Right lobe of liver (tissue), 6 donors: Measurements from ENCODE around the gene B4GALT5. TPM values are rescaled to one million over a fixed set of nuclear protein-coding genes. Genes with fewer than 3 reads are reported as not detected.
"Not testable (repeated sequence)": the region's sequence is repeated elsewhere in the genome, so short reads cannot be mapped to it uniquely, and the experiment has no call there.

Source experiments
- ATAC-seq, 4 donors: fragments of 200-7000 bp; cut with Tn5 transposase; one replicate each; pipeline ENCODE4 v1.9.1; 2020; ENCODE audit warnings: mild to moderate bottlenecking in 4 of 4, moderate library complexity in 4 of 4
- DNase-seq, 3 donors: peaks; one replicate each; pipeline ENCODE4 v3.0.0-alpha.2; 2020
- H3K27ac ChIP-seq, 3 donors: fragments of 200-600 bp; one replicate each; pipeline ENCODE4 v1.8.0; 2022
- H3K27me3 ChIP-seq, 2 donors: fragments of 200-600 bp; one replicate each; pipeline ENCODE4 v1.8.0; 2022
- H3K36me3 ChIP-seq, 4 donors: fragments of 200-600 bp; sonication (generic) in 1 of 4; one replicate each; pipeline versions ENCODE4 v1.5.1 to v1.8.0; 2017 to 2022; ENCODE audit warnings: control low read depth in 1 of 4
- H3K4me1 ChIP-seq, 4 donors: fragments of 200-600 bp; sonication (generic) in 1 of 4; one replicate each; pipeline versions ENCODE4 v1.5.1 to v1.8.0; 2017 to 2022; ENCODE audit warnings: control low read depth in 1 of 4
- H3K4me3 ChIP-seq, 3 donors: fragments of 200-600 bp; one replicate each; pipeline ENCODE4 v1.8.0; 2022
- H3K9me3 ChIP-seq, 4 donors: fragments of 200-600 bp; sonication (generic) in 1 of 4; one replicate each; pipeline versions ENCODE4 v1.5.1 to v1.8.0; 2017 to 2022; ENCODE audit warnings: control low read depth in 1 of 4
- POLR2A ChIP-seq: fragments of 450-650 bp; IDR thresholded peaks from one replicate; pipeline ENCODE4 v1.6.1; 2017; ENCODE audit warnings: antibody characterized with exemption, mild to moderate bottlenecking
- WGBS: methylation state at CpG from one replicate; pipeline ENCODE4 v1.1.6; 2018; ENCODE audit warnings: low coverage, low lambda C conversion rate; ENCODE audit not compliant: insufficient coverage; ENCODE audit errors: missing lambda C conversion rate; 5-methylcytosine and 5-hydroxymethylcytosine counted together
- intact Hi-C, 2 donors: fragments of 100-400 bp; cut with DNase I; formaldehyde crosslinking; loops; one replicate each; pipeline versions ENCODE4 v1.11.2 to v1.14.1; 2022
- total RNA-seq, 6 experiments: library from RNA; depleted of rRNA in 2 of 6; stranded (reverse); fragments of >200 nt in 2 of 6; fragmentation: NEBNext Ultra II Directional in 3 of 6; extraction: Animal tissue kit (Norgen Biotek cat#: 25700) in 3 of 6; gene quantifications; one replicate each; pipeline versions ENCODE4 v1.1.0 to v1.2.4, GENCODE V29; 2016 to 2023
- TF ChIP-seq, protein P1 (sequence below), 4 donors: fragments of 200-600 bp in 3 of 4; fragments of 450-650 bp in 1 of 4; IDR thresholded peaks; one replicate each; pipeline versions ENCODE4 v1.5.1 to v1.8.0; 2016 to 2022; ENCODE audit warnings: antibody characterized with exemption in 4 of 4, mild to moderate bottlenecking in 2 of 4
- donor health status: DM: no; HTN: yes; CAD: no.
- donor health status: DM: no; HTN: no; CAD: no.
- donor health status: DM: no; HTN: no; CAD: no.
- donor health status: DM: no; HTN: yes; CAD: no.
- donor health status: DM: no; HTN: yes; CAD: no.

Gene B4GALT5
- total RNA-seq, 6 experiments from 2014 or later = 9.5 to 32.6 (median 15.5) TPM

DNA sequence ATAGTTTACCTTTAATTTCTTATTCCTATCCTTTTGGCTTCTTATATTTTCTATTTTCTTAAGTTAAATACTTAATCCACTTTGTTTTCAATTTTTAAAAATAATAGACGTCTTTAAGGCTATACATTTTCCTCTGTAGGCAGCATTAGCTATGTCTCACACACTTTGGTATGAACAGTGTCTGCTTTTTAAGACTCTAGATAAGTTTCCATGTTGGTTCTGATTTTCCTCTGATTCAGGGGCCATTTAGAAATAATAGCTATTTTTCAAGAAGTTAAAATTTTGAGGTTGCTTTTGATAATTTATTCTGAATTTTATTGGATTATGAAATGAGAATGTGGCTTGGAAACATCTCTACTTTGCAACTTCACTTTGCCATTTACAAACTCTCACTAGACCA is 91.4 kb downstream of the B4GALT5 start:
- H3K27ac ChIP-seq = no peak overlapping the region
- 75% methylated on average over 1 of the region's 1 CpG for WGBS
- H3K36me3 ChIP-seq = no peaks in the 10 kb centered on the region
- no peaks in the 10 kb centered on the region for H3K9me3 ChIP-seq
- H3K4me3 ChIP-seq = no peak overlapping the region
- intact Hi-C loops = no loop called here
- H3K4me1 ChIP-seq = peaks cover 0 to 13% (median 0%) of the 10 kb centered on the region in 4 donors
- H3K27me3 ChIP-seq = no peaks in the 10 kb centered on the region
- TF ChIP-seq POLR2A = no peak
- TF ChIP-seq, protein P1, sequence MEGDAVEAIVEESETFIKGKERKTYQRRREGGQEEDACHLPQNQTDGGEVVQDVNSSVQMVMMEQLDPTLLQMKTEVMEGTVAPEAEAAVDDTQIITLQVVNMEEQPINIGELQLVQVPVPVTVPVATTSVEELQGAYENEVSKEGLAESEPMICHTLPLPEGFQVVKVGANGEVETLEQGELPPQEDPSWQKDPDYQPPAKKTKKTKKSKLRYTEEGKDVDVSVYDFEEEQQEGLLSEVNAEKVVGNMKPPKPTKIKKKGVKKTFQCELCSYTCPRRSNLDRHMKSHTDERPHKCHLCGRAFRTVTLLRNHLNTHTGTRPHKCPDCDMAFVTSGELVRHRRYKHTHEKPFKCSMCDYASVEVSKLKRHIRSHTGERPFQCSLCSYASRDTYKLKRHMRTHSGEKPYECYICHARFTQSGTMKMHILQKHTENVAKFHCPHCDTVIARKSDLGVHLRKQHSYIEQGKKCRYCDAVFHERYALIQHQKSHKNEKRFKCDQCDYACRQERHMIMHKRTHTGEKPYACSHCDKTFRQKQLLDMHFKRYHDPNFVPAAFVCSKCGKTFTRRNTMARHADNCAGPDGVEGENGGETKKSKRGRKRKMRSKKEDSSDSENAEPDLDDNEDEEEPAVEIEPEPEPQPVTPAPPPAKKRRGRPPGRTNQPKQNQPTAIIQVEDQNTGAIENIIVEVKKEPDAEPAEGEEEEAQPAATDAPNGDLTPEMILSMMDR (IDR thresholded peaks at IDR 0.05) = no peak
- DNase-seq = no peak
- ATAC-seq = no peak

DNA sequence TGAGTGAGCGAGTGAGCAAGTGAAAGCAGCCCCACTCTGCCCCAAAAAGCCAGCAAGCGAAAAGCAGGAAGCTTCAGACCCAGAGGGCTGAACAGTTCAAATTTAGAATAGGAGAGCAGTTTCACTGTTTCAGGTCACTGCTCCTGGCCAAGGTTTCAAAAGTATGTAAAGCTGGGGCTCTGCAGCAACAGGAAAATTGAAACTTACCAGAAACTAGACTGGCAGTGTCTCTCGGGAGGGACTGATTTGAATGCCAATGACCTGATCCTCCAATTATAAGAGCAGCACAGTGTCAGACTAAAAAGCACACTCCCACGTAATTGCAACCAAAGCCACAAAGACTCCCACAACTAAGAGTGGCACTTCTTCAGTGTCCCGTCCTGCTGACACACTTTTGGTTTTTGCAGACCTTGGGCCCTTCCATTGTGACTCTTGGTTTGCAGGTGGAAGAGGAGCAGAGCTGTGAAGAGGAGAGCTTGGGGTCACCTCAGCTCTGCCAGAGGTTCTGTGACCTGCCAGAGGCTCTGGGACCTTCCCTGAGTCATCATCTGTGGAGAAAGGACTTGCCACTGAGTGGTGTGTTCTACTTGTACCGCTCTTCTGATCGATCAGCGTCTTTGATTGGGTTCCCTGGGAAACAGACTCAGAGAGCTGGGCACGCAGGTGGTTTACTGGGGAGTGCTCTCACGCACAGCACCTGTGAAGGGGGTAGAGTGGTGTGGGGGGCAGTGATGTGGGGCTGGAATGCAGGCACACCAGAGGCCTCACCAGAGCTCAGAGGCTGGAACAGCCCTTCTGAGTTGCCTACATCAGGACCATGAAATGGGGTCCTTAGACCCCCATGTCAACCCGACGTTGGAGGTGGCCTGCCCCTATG is 93.1 kb downstream of the B4GALT5 start:
- no peak for TF ChIP-seq POLR2A
- TF ChIP-seq, protein P1 (IDR thresholded peaks at IDR 0.05) = no peak
- intact Hi-C loops = no loop called here
- no peak overlapping the region for H3K4me3 ChIP-seq
- no peak overlapping the region for H3K27ac ChIP-seq
- ATAC-seq (no peak), DNase-seq (no peak)
- WGBS = 55% methylated on average over 2 of the region's 12 CpGs
- no peaks in the 10 kb centered on the region for H3K36me3 ChIP-seq
- H3K4me1 ChIP-seq = peaks cover 0 to 15% (median 4%) of the 10 kb centered on the region in 4 donors
- H3K9me3 ChIP-seq = no peaks in the 10 kb centered on the region
- no peaks in the 10 kb centered on the region for H3K27me3 ChIP-seq

DNA sequence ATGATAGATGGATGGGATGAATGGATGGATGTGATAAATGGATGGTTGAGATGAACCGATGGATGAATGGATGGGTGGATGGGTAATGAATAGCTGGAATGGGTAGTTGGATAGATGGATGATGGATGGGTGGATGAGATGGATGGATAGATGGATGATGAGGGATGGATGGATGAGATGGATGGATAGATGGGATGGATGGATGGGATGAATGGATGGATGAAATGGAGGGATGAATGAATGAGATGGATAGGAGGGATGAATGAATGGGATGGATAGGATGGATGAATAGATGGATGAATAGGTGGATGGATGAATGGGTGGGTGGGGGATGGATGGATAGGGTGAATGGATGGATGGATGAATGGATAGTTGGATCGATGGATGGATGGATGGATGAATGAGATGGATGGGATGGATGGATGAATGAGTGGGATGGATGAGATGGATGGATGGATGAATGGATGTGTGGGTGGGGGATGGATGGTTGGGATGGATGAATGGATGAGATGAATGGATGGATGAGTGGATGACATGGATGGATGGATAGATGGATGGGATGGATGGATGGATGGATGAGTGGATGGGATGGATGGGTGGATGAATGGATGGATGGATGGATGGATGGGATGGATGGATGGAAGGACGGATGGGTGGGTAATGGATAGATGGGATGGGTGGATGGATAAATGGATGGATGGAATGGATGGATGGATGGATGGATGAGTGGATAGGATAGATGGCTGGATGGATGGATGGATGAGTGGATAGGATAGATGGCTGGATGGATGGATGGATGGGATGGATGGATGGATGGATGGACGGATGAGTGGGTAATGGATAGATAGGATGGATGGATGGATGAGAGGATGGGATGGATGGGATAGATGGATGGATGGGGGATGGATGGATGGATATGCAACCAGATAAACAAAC is 94.3 kb downstream of the B4GALT5 start:
- Histone ChIP-seq H3K27ac (no peak overlapping the region), H3K4me1 (peaks cover 0 to 19% (median 6%) of the 10 kb centered on the region in 4 donors), H3K36me3 (no peaks in the 10 kb centered on the region), H3K9me3 (no peaks in the 10 kb centered on the region), H3K4me3 (no peak overlapping the region), H3K27me3 (no peaks in the 10 kb centered on the region)
- no peak for ATAC-seq
- intact Hi-C loops = loop anchor here (10.0 kb wide), 3 partner anchors 65 to 225 kb away; no protein-coding TSS in a partner anchor
- no peak for TF ChIP-seq POLR2A
- TF ChIP-seq, protein P1 (IDR thresholded peaks at IDR 0.05) = no peak
- 84% methylated on average over 4 of the region's 4 CpGs for WGBS
- no peak for DNase-seq

DNA sequence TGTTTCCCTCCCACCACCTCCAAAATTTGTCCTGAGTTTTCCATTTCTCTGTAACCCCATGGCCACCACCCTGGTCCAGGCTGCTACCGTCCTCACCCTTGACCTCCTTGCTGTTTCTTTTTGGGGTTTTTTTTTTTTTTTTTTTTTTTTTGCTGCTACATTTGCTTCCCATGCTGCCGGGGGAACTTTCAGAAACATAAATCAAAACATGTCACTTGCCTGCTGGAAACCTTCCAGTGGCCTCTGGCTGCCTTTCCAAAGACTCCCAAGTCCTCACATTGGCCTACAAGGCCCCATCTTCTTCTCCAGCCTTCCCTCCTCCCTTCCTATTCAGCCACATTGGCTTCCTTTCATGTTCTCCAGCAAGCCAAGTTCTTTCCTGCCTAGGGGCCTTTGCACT is 95.4 kb downstream of the B4GALT5 start:
- 38% methylated on average over 2 of the region's 2 CpGs for WGBS
- H3K4me3 ChIP-seq = no peak overlapping the region
- no peak overlapping the region for H3K27ac ChIP-seq
- DNase-seq (no peak), ATAC-seq (no peak)
- no peaks in the 10 kb centered on the region for H3K36me3 ChIP-seq
- H3K27me3 ChIP-seq = no peaks in the 10 kb centered on the region
- H3K4me1 ChIP-seq = peaks cover 0 to 17% (median 6%) of the 10 kb centered on the region in 4 donors
- H3K9me3 ChIP-seq = no peaks in the 10 kb centered on the region
- intact Hi-C loops = loop anchor here (10.0 kb wide), 3 partner anchors 67 to 227 kb away; no protein-coding TSS in a partner anchor
- TF ChIP-seq, protein P1 (IDR thresholded peaks at IDR 0.05) = no peak
- TF ChIP-seq POLR2A = no peak

DNA sequence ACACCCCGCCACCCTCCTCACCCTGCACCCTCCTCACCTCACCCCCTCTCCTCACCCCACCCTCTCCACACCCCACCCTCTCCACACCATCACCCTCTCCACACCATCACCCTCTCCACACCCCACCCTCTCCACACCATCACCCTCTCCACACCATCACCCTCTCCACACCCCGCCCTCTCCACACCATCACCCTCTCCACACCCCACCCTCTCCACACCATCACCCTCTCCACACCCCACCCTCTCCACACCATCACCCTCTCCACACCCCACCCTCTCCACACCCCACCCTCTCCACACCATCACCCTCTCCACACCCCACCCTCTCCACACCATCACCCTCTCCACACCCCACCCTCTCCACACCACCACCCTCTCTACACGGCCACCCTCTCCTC is 96.3 kb downstream of the B4GALT5 start:
- H3K4me1 ChIP-seq = peaks cover 0 to 16% (median 6%) of the 10 kb centered on the region in 4 donors
- H3K4me3 ChIP-seq, H3K27ac ChIP-seq, H3K36me3 ChIP-seq, H3K27me3 ChIP-seq, H3K9me3 ChIP-seq, DNase-seq, ATAC-seq: not testable (repeated sequence)
- intact Hi-C loops = loop anchor here (10.0 kb wide), 3 partner anchors 67 to 227 kb away; no protein-coding TSS in a partner anchor
- 63% methylated on average over 2 of the region's 3 CpGs for WGBS
